IMR-90 (cell line): ENCODE results near the gene NPLOC4. TPM values are rescaled to one million over a fixed set of nuclear protein-coding genes. Genes with fewer than 3 reads are reported as not detected.

Experiments used
- ATAC-seq: fragments of 200-7000 bp; cut with Tn5 transposase; 2 replicates; pipeline ENCODE4 v1.9.1; 2020; ENCODE audit warnings: low read depth, mild to moderate bottlenecking, moderate library complexity
- BruUV-seq: library from RNA; stranded (reverse); fragments of 400-500 nt; replicated peaks from 2 replicates; lab custom pipeline; 2021; lab: Mats Ljungman, UMichigan
- CTCF ChIA-PET: fragments of 300-600 bp; formaldehyde crosslinking; extraction: SDS; loops from one replicate; lab custom pipeline; 2021; ENCODE audit warnings: antibody characterized with exemption; lab: Yijun Ruan, JAX
- POLR2A ChIA-PET: fragments of 300-600 bp; sonication (Branson Sonifier 250); formaldehyde crosslinking; loops from one replicate; lab custom pipeline; 2022; ENCODE audit warnings: antibody characterized with exemption; ENCODE audit not compliant: unreplicated experiment; lab: Charles Lee
- DNase-seq: peaks from one replicate; pipeline ENCODE4 v3.0.0; 2013
- H2AFZ ChIP-seq: replicated peaks from 2 replicates; pipeline ENCODE3; 2013; ENCODE audit warnings: low read length, mild to moderate bottlenecking; ENCODE audit not compliant: poor library complexity
- H2AK5ac ChIP-seq: 2 replicates; pipeline ENCODE4 v1.6.1; 2013; ENCODE audit warnings: low read depth, low read length, inconsistent platforms
- H2AK9ac ChIP-seq: replicated peaks from 2 replicates; pipeline ENCODE3; 2013; ENCODE audit warnings: mild to moderate bottlenecking, low read depth, low read length, moderate library complexity; ENCODE audit not compliant: poor library complexity
- H2BK120ac ChIP-seq: 2 replicates; pipeline ENCODE4 v1.6.1; 2013; ENCODE audit warnings: low read depth, low read length, inconsistent platforms
- H2BK15ac ChIP-seq: 3 replicates; pipeline ENCODE4 v1.6.1; 2013; ENCODE audit warnings: low read depth, low read length, inconsistent platforms
- H2BK20ac ChIP-seq: 2 replicates; pipeline ENCODE4 v1.6.1; 2013; ENCODE audit warnings: low read depth, mild to moderate bottlenecking, inconsistent platforms, low read length, moderate library complexity
- H2BK5ac ChIP-seq: 2 replicates; pipeline ENCODE4 v1.6.1; 2013; ENCODE audit warnings: mild to moderate bottlenecking, low read depth, low read length, inconsistent platforms; ENCODE audit not compliant: poor library complexity, severe bottlenecking
- H3K14ac ChIP-seq: replicated peaks from 2 replicates; pipeline ENCODE4 v1.6.1; 2013; ENCODE audit warnings: low read depth, low read length, inconsistent platforms
- H3K18ac ChIP-seq: 2 replicates; pipeline ENCODE4 v1.6.1; 2013; ENCODE audit warnings: low read depth, low read length, control low read depth
- H3K23ac ChIP-seq: 2 replicates; pipeline ENCODE4 v1.6.1; 2013; ENCODE audit warnings: low read depth, low read length, inconsistent platforms
- H3K27ac ChIP-seq: 2 replicates; pipeline ENCODE4 v1.5.1; 2013; ENCODE audit warnings: mild to moderate bottlenecking, control low read depth, low read length; ENCODE audit not compliant: insufficient read depth
- H3K27me3 ChIP-seq: 2 replicates; pipeline ENCODE4 v1.6.1; 2013; ENCODE audit warnings: low read length; ENCODE audit not compliant: control insufficient read depth, insufficient read depth
- H3K36me3 ChIP-seq: 2 replicates; pipeline ENCODE4 v1.6.1; 2013; ENCODE audit warnings: low read length, mixed read lengths; ENCODE audit not compliant: control insufficient read depth, insufficient read depth
- H3K4ac ChIP-seq: 2 replicates; pipeline ENCODE4 v1.6.1; 2013; ENCODE audit warnings: low read depth, low read length, inconsistent platforms
- H3K4me1 ChIP-seq: 2 replicates; pipeline ENCODE4 v1.6.1; 2013; ENCODE audit warnings: low read length, mixed read lengths; ENCODE audit not compliant: control insufficient read depth, insufficient read depth
- H3K4me2 ChIP-seq: 2 replicates; pipeline ENCODE4 v1.6.1; 2013; ENCODE audit warnings: low read depth, mild to moderate bottlenecking, control low read depth, low read length, moderate library complexity
- H3K4me3 ChIP-seq: 2 replicates; pipeline ENCODE4 v1.5.1; 2013; ENCODE audit warnings: low read depth, mild to moderate bottlenecking, control low read depth, low read length, moderate library complexity; ENCODE audit not compliant: insufficient read depth
- H3K56ac ChIP-seq: 2 replicates; pipeline ENCODE4 v1.6.1; 2013; ENCODE audit warnings: low read length, inconsistent platforms; ENCODE audit not compliant: insufficient read depth; ENCODE audit errors: extremely low read depth
- H3K79me1 ChIP-seq, 2 experiments: 2 replicates each; pipeline ENCODE4 v1.6.1; 2013; ENCODE audit warnings: low read length in 2 of 2, inconsistent platforms in 1 of 2, low read depth in 1 of 2
- H3K9ac ChIP-seq: 2 replicates; pipeline ENCODE4 v1.6.1; 2013; ENCODE audit warnings: low read depth, low read length, control low read depth
- H3K9me1 ChIP-seq: 2 replicates; pipeline ENCODE4 v1.6.1; 2013; ENCODE audit warnings: low read length, inconsistent platforms; ENCODE audit not compliant: insufficient read depth
- H3K9me3 ChIP-seq: 2 replicates; pipeline ENCODE4 v1.6.1; 2013; ENCODE audit warnings: low read length; ENCODE audit not compliant: control insufficient read depth, insufficient read depth
- H4K20me1 ChIP-seq: 2 replicates; pipeline ENCODE4 v1.6.1; 2013; ENCODE audit warnings: low read length, inconsistent platforms; ENCODE audit not compliant: insufficient read depth
- H4K5ac ChIP-seq: 2 replicates; pipeline ENCODE4 v1.6.1; 2013; ENCODE audit warnings: mild to moderate bottlenecking, low read depth, low read length, control low read depth
- H4K8ac ChIP-seq, 2 experiments: 2 replicates each; pipeline ENCODE4 v1.6.1; 2013; ENCODE audit warnings: low read depth in 2 of 2, low read length in 2 of 2, control low read depth in 1 of 2, inconsistent platforms in 1 of 2
- H4K91ac ChIP-seq: 2 replicates; pipeline ENCODE4 v1.6.1; 2013; ENCODE audit warnings: low read depth, low read length, inconsistent platforms; ENCODE audit not compliant: insufficient read depth
- BHLHE40 ChIP-seq: fragments of 150-350 bp; IDR thresholded peaks from 2 replicates; pipeline ENCODE4 v1.6.1; 2016; ENCODE audit warnings: mild to moderate bottlenecking, low read depth, low read length
- CEBPB ChIP-seq: IDR thresholded peaks from 2 replicates; pipeline ENCODE4 v1.6.1; 2012; ENCODE audit warnings: low read depth, low read length, improper control_type of control experiment
- CHD1 ChIP-seq: IDR thresholded peaks from 2 replicates; pipeline ENCODE4 v1.6.1; 2012; ENCODE audit warnings: low read depth, low read length, improper control_type of control experiment
- CTCF ChIP-seq: conservative IDR thresholded peaks from 2 replicates; pipeline ENCODE4 v1.5.1; 2012; ENCODE audit warnings: mild to moderate bottlenecking, low read depth, low read length, improper control_type of control experiment
- FOS ChIP-seq: fragments of 150-350 bp; IDR thresholded peaks from 2 replicates; pipeline ENCODE4 v1.6.1; 2016; ENCODE audit warnings: low read depth, low read length
- MAFK ChIP-seq: IDR thresholded peaks from 2 replicates; pipeline ENCODE4 v1.6.1; 2012; ENCODE audit warnings: low read depth, low read length, improper control_type of control experiment
- MAZ ChIP-seq: IDR thresholded peaks from 2 replicates; pipeline ENCODE4 v1.6.1; 2012; ENCODE audit warnings: low read depth, mild to moderate bottlenecking, low read length, improper control_type of control experiment, moderate library complexity, borderline replicate concordance
- MXI1 ChIP-seq: IDR thresholded peaks from 2 replicates; pipeline ENCODE4 v1.6.1; 2012; ENCODE audit warnings: low read depth, mild to moderate bottlenecking, low read length, moderate library complexity, borderline replicate concordance
- NFE2L2 ChIP-seq: fragments of 150-350 bp; IDR thresholded peaks from 2 replicates; pipeline ENCODE4 v1.6.1; 2016; ENCODE audit warnings: low read depth, mild to moderate bottlenecking, low read length
- POLR2A ChIP-seq: IDR thresholded peaks from 2 replicates; pipeline ENCODE4 v1.6.1; 2012; ENCODE audit warnings: mild to moderate bottlenecking, low read depth, low read length
- RAD21 ChIP-seq: IDR thresholded peaks from 2 replicates; pipeline ENCODE4 v1.6.1; 2012; ENCODE audit warnings: low read length, improper control_type of control experiment
- RCOR1 ChIP-seq: IDR thresholded peaks from 2 replicates; pipeline ENCODE4 v1.6.1; 2012; ENCODE audit warnings: mild to moderate bottlenecking, low read length, improper control_type of control experiment; ENCODE audit not compliant: insufficient replicate concordance
- RFX5 ChIP-seq: IDR thresholded peaks from 2 replicates; pipeline ENCODE4 v1.8.0; 2012; ENCODE audit warnings: low read depth, mild to moderate bottlenecking, low read length, moderate library complexity
- SMC3 ChIP-seq: fragments of 150-350 bp; IDR thresholded peaks from 2 replicates; pipeline ENCODE4 v1.6.1; 2016; ENCODE audit warnings: low read depth, mild to moderate bottlenecking, antibody characterized with exemption, low read length, moderate library complexity
- WGBS, 2 experiments: methylation state at CpG; one replicate each; pipeline versions ENCODE4 v1.1.5 to v1.1.7; 2013; ENCODE audit warnings: missing lambda C conversion rate in 2 of 2; ENCODE audit not compliant: insufficient read length in 1 of 2; ENCODE audit errors: extremely low coverage in 2 of 2; 5-methylcytosine and 5-hydroxymethylcytosine counted together
- dilution Hi-C: fragments of 300-500 bp; cut with HindIII; formaldehyde crosslinking; loops from one replicate; pipeline ENCODE4 v1.14.3; 2018; ENCODE audit warnings: low sequenced_read_pairs; ENCODE audit not compliant: unreplicated experiment
- in situ Hi-C: fragments of 300-500 bp; cut with MboI; formaldehyde crosslinking; loops from 3 replicates; pipeline ENCODE4 v1.14.3; 2019; ENCODE audit warnings: low sequenced_read_pairs, inconsistent platforms, mixed read lengths
- intact Hi-C: fragments of 100-400 bp; cut with micrococcal nuclease; formaldehyde crosslinking; loops from 2 replicates; pipeline ENCODE4 v1.10.0; 2022
- polyA plus RNA-seq, 3 experiments: library from polyadenylated mRNA; depleted of rRNA; stranded (reverse); fragments of >200 nt; gene quantifications; 2 replicates each; pipeline ENCODE4 v1.2.3, GENCODE V29; 2012; ENCODE audit warnings: low replicate concordance in 1 of 3
- total RNA-seq: library from RNA; depleted of rRNA; stranded (reverse); fragments of >200 nt; gene quantifications from 2 replicates; pipeline ENCODE4 v1.2.3, GENCODE V29; 2012
- TF ChIP-seq, protein P1 (sequence below): fragments of 150-350 bp; IDR thresholded peaks from 2 replicates; pipeline ENCODE4 v1.6.1; 2017; ENCODE audit warnings: mild to moderate bottlenecking, antibody characterized with exemption, low read length, low read depth
- TF ChIP-seq, protein P2 (sequence below): fragments of 150-350 bp; IDR thresholded peaks from 2 replicates; pipeline ENCODE4 v1.6.1; 2016; ENCODE audit warnings: low read depth, mild to moderate bottlenecking, low read length, moderate library complexity, borderline replicate concordance

NPLOC4 gene
- total and polyA plus RNA-seq, 2 of the 4 experiments (the other 2 are of a cell fraction) = 70.4 to 78.3 TPM

DNA sequence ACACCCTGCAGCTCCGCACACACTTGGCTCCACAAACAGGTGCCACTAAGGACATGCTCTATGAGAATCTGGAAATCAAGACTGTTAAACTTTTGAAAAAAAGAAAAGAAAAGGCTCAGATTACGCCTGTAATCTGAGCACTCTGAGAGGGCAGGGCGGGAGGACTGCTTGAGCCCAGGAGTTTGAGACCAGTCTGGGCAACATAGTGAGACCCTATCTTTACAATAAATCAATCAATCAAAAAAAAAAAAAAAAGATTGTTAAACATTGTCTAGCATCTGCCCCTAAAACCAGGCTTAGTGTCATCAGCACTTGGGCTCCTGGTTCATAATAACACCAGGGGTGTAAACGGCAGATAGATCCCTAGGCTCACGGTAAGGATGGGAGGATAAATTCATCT lies 47.3 kb downstream of the NPLOC4 start:
- in situ Hi-C loops = no loop called here
- no peak overlapping the region for H2BK15ac ChIP-seq
- CTCF ChIA-PET = no interaction called here
- no TSS peak for BruUV-seq
- H4K5ac ChIP-seq = no peak overlapping the region
- peaks cover 38 to 60% of the 10 kb centered on the region in 2 experiments for H3K79me1 ChIP-seq
- DNase-seq = no peak
- no peaks in the 10 kb centered on the region for H3K27me3 ChIP-seq
- no peak overlapping the region for H3K4me3 ChIP-seq
- H3K4me1 ChIP-seq = no peaks in the 10 kb centered on the region
- H3K9ac ChIP-seq = no peak overlapping the region
- no peak overlapping the region for H3K4ac ChIP-seq
- no peaks in the 10 kb centered on the region for H3K9me3 ChIP-seq
- no peak overlapping the region for H2AK5ac ChIP-seq
- H4K8ac ChIP-seq = no peak overlapping the region
- no peak overlapping the region for H3K14ac ChIP-seq
- no peak overlapping the region for H3K18ac ChIP-seq
- no peak overlapping the region for H3K4me2 ChIP-seq
- peaks cover 6% of the 10 kb centered on the region; the same call in 1 of the 2 replicates for H3K9me1 ChIP-seq
- no peak overlapping the region for H3K56ac ChIP-seq
- no peak overlapping the region for H2AFZ ChIP-seq
- no peak overlapping the region for H2AK9ac ChIP-seq
- TF ChIP-seq RCOR1 (no peak), RFX5 (no peak), CEBPB (no peak), CHD1 (no peak), MAZ (no peak), BHLHE40 (no peak), MXI1 (no peak), MAFK (no peak), NFE2L2 (no peak), SMC3 (no peak), POLR2A (no peak), RAD21 (no peak), FOS (no peak), CTCF (no peak)
- TF ChIP-seq, protein P1, sequence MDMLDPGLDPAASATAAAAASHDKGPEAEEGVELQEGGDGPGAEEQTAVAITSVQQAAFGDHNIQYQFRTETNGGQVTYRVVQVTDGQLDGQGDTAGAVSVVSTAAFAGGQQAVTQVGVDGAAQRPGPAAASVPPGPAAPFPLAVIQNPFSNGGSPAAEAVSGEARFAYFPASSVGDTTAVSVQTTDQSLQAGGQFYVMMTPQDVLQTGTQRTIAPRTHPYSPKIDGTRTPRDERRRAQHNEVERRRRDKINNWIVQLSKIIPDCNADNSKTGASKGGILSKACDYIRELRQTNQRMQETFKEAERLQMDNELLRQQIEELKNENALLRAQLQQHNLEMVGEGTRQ = no peak
- TF ChIP-seq, protein P2, sequence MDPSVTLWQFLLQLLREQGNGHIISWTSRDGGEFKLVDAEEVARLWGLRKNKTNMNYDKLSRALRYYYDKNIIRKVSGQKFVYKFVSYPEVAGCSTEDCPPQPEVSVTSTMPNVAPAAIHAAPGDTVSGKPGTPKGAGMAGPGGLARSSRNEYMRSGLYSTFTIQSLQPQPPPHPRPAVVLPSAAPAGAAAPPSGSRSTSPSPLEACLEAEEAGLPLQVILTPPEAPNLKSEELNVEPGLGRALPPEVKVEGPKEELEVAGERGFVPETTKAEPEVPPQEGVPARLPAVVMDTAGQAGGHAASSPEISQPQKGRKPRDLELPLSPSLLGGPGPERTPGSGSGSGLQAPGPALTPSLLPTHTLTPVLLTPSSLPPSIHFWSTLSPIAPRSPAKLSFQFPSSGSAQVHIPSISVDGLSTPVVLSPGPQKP = no peak
- ATAC-seq = no peak
- H3K36me3 ChIP-seq = peaks cover 60% of the 10 kb centered on the region
- POLR2A ChIA-PET = no interaction called here
- H3K23ac ChIP-seq = no peak overlapping the region
- intact Hi-C loops = no loop called here
- dilution Hi-C loops = no loop called here
- H4K20me1 ChIP-seq = peaks cover 26% of the 10 kb centered on the region
- no peak overlapping the region for H2BK120ac ChIP-seq
- no peak overlapping the region for H2BK20ac ChIP-seq
- no peak overlapping the region for H2BK5ac ChIP-seq
- no CpG with 5 or more reads among the region's 5 CpGs for WGBS, 2 experiments
- H3K27ac ChIP-seq = no peak overlapping the region
- H4K91ac ChIP-seq = no peak overlapping the region
